HCT116 (cell line): ENCODE results near the gene CLIP2. TPM values are rescaled to one million over a fixed set of nuclear protein-coding genes. Genes with fewer than 3 reads are reported as not detected.

Source experiments
- ATAC-seq: fragments of 200-7000 bp; cut with Tn5 transposase; 2 replicates; pipeline ENCODE4 v1.9.1; 2020; ENCODE audit warnings: mild to moderate bottlenecking, moderate library complexity
- BruUV-seq: library from RNA; stranded (reverse); fragments of 400-500 nt; replicated peaks from 2 replicates; lab custom pipeline; 2021; lab: Mats Ljungman, UMichigan
- CTCF ChIA-PET: fragments of 300-600 bp; sonication (Branson Sonifier 250); formaldehyde crosslinking; loops from one replicate; lab custom pipeline; 2021; ENCODE audit warnings: antibody characterized with exemption; lab: Charles Lee
- POLR2A ChIA-PET: fragments of 300-600, 350-600 bp; sonication (Branson Sonifier 250); formaldehyde crosslinking; loops from one replicate; lab custom pipeline; 2021; ENCODE audit warnings: antibody characterized with exemption; lab: Charles Lee
- RAD21 ChIA-PET, 2 experiments: fragments of 300-600 bp; sonication (Branson Sonifier 250); formaldehyde crosslinking; loops; one replicate each; lab custom pipeline; 2023; ENCODE audit warnings: low total read pairs in 2 of 2; ENCODE audit not compliant: uncharacterized antibody in 2 of 2, unreplicated experiment in 2 of 2, low non-redundant PET in 1 of 2; lab: Charles Lee
- DNase-seq: peaks from one replicate; pipeline ENCODE4 v3.0.0-alpha.2; 2010; ENCODE audit warnings: low read depth, low spot score
- H2AFZ ChIP-seq: fragments of 200-600 bp; shearing (Covaris generic), sonication (generic); 2 replicates; pipeline ENCODE4 v1.6.1; 2017; ENCODE audit warnings: low read depth, mixed run types, mixed read lengths, antibody characterized with exemption, low read length; ENCODE audit not compliant: poor library complexity, severe bottlenecking
- H3K27ac ChIP-seq: 2 replicates; pipeline ENCODE4 v1.5.1; 2012; ENCODE audit warnings: low read depth, low read length
- H3K27me3 ChIP-seq: fragments of 200-600 bp; sonication (generic); 2 replicates; pipeline ENCODE4 v1.6.1; 2016; ENCODE audit warnings: mixed run types, low read length, mixed read lengths; ENCODE audit not compliant: insufficient read depth
- H3K36me3 ChIP-seq, 2 experiments: fragments of 200-500 bp in 1 of 2; fragments of 200-600 bp in 1 of 2; sonication (Bioruptor generic) in 1 of 2; sonication (generic) in 1 of 2; 2 replicates each; pipeline versions ENCODE4 v1.5.1 to v1.6.1; 2014 to 2016; ENCODE audit warnings: low read length in 2 of 2, inconsistent platforms in 1 of 2, mixed read lengths in 1 of 2, mixed run types in 1 of 2; ENCODE audit not compliant: insufficient read depth in 2 of 2, control insufficient read depth in 1 of 2
- H3K4me1 ChIP-seq, 2 experiments: fragments of 200-600 bp in 1 of 2; sonication (generic) in 1 of 2; 2 replicates each; pipeline versions ENCODE4 v1.5.1 to v1.6.1; 2012 to 2017; ENCODE audit warnings: low read length in 2 of 2, inconsistent platforms in 1 of 2, mild to moderate bottlenecking in 1 of 2, mixed read lengths in 1 of 2, mixed run types in 1 of 2, moderate library complexity in 1 of 2; ENCODE audit not compliant: insufficient read depth in 2 of 2, control insufficient read depth in 1 of 2
- H3K4me2 ChIP-seq: fragments of 200-600 bp; sonication (generic); 2 replicates; pipeline ENCODE4 v1.6.1; 2017; ENCODE audit warnings: mixed run types, low read length, mixed read lengths
- H3K4me3 ChIP-seq, 2 experiments: fragments of 200-600 bp in 1 of 2; sonication (generic) in 1 of 2; replicated peaks in 1 of 2; 2 replicates each; pipeline ENCODE4 v1.5.1; 2011 to 2016; ENCODE audit warnings: low read length in 2 of 2, control low read depth in 1 of 2, low read depth in 1 of 2, mild to moderate bottlenecking in 1 of 2, mixed read lengths in 1 of 2, mixed run types in 1 of 2
- H3K79me2 ChIP-seq: fragments of 200-600 bp; sonication (generic); 2 replicates; pipeline ENCODE4 v1.6.1; 2017; ENCODE audit warnings: mild to moderate bottlenecking, mixed run types, low read length, moderate library complexity, mixed read lengths; ENCODE audit not compliant: insufficient read depth
- H3K9ac ChIP-seq: fragments of 200-600 bp; sonication (generic); 2 replicates; pipeline ENCODE4 v1.6.1; 2016; ENCODE audit warnings: low read length, mixed read lengths
- H3K9me2 ChIP-seq: fragments of 200-600 bp; sonication (generic), shearing (Covaris generic); 2 replicates; pipeline ENCODE4 v1.6.1; 2017; ENCODE audit warnings: mixed run types, mild to moderate bottlenecking, moderate library complexity; ENCODE audit not compliant: insufficient read depth
- H3K9me3 ChIP-seq, 2 experiments: fragments of 200-500 bp in 1 of 2; fragments of 200-600 bp in 1 of 2; sonication (Bioruptor generic) in 1 of 2; sonication (generic) in 1 of 2; 2 replicates each; pipeline ENCODE4 v1.6.1; 2014 to 2017; ENCODE audit warnings: low read length in 2 of 2, mixed read lengths in 2 of 2, inconsistent platforms in 1 of 2, low read depth in 1 of 2, mild to moderate bottlenecking in 1 of 2, mixed run types in 1 of 2, moderate library complexity in 1 of 2; ENCODE audit not compliant: control insufficient read depth in 1 of 2, insufficient read depth in 1 of 2
- H4K20me1 ChIP-seq: fragments of 200-600 bp; sonication (generic), shearing (Covaris generic); 2 replicates; pipeline ENCODE4 v1.6.1; 2017; ENCODE audit warnings: mixed run types, mild to moderate bottlenecking, moderate library complexity; ENCODE audit not compliant: insufficient read depth
- CBX3 ChIP-seq: IDR thresholded peaks from 2 replicates; pipeline ENCODE4 v1.6.1; 2012; ENCODE audit warnings: low read depth
- CTCF ChIP-seq, 3 experiments: fragments of 200-600 bp in 1 of 3; sonication (generic) in 1 of 3; IDR thresholded peaks in 2 of 3; conservative IDR thresholded peaks in 1 of 3; 2 replicates each; pipeline ENCODE4 v1.5.1; 2012 to 2017; ENCODE audit warnings: low read depth in 2 of 3, low read length in 2 of 3, antibody characterized with exemption in 1 of 3, borderline replicate concordance in 1 of 3, control low read depth in 1 of 3, mild to moderate bottlenecking in 1 of 3, mixed read lengths in 1 of 3, mixed run types in 1 of 3, moderate library complexity in 1 of 3; ENCODE audit not compliant: insufficient read depth in 1 of 3
- EGR1 ChIP-seq: IDR thresholded peaks from 2 replicates; pipeline ENCODE4 v1.6.1; 2012; ENCODE audit warnings: low read depth
- ELF1 ChIP-seq: IDR thresholded peaks from 2 replicates; pipeline ENCODE4 v1.6.1; 2012; ENCODE audit warnings: low read depth, borderline replicate concordance
- EZH2 ChIP-seq: fragments of 200-600 bp; sonication (generic); IDR thresholded peaks from 2 replicates; pipeline ENCODE4 v1.6.1; 2017; ENCODE audit warnings: antibody characterized with exemption, mixed run types
- FOSL1 ChIP-seq: IDR thresholded peaks from 2 replicates; pipeline ENCODE4 v1.6.1; 2012; ENCODE audit warnings: low read depth
- intact Hi-C: fragments of 100-400 bp; cut with micrococcal nuclease; formaldehyde crosslinking; loops from 2 replicates; pipeline ENCODE4 v1.10.0; 2022
- total RNA-seq: library from RNA; stranded (reverse); gene quantifications from one replicate; pipeline ENCODE4 v1.2.1, GENCODE V29; 2021; ENCODE audit not compliant: unreplicated experiment
- TF ChIP-seq, protein P1 (sequence below): IDR thresholded peaks from 2 replicates; pipeline ENCODE4 v1.6.1; 2011; ENCODE audit warnings: mild to moderate bottlenecking, low read length, moderate library complexity; ENCODE audit not compliant: insufficient replicate concordance; ENCODE audit errors: extremely low read depth

CLIP2 gene
- total RNA-seq, 1 experiment from 2014 or later: 40.1 TPM

DNA sequence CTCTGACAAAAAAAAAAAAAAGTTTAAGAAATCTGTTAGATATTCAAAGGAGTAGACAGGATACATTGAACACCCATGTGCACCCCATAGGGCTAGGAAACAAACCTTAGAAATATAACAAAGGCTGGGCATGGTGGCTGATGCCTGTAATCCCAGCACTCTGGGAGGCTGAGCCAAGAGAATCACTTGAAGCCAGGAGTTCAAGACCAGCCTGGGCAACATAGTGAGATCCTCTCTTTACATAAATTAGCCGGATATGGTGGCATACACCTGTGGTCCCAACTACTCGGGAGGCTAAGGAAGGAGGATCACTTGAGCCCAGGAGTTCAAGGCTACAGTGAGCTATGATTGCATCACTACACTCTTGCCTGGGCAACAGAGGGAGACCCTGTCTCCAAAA is 15.3 kb downstream of the CLIP2 start:
- no peak overlapping the region for H3K4me3 ChIP-seq
- H3K36me3 ChIP-seq: no peaks in the 10 kb centered on the region
- no peak overlapping the region for H3K27ac ChIP-seq
- TF ChIP-seq EZH2: no peak
- TF ChIP-seq CTCF (IDR thresholded peaks at IDR 0.05 in 2 of 3, conservative IDR thresholded peaks at IDR 0.05 in 1 of 3; ENCODE audit: borderline replicate concordance in 1 of 3, insufficient read depth in 1 of 3, low read depth in 2 of 3, low read length in 2 of 3): no peak
- no peak for TF ChIP-seq FOSL1
- no peak for TF ChIP-seq CBX3
- TF ChIP-seq, protein P1, sequence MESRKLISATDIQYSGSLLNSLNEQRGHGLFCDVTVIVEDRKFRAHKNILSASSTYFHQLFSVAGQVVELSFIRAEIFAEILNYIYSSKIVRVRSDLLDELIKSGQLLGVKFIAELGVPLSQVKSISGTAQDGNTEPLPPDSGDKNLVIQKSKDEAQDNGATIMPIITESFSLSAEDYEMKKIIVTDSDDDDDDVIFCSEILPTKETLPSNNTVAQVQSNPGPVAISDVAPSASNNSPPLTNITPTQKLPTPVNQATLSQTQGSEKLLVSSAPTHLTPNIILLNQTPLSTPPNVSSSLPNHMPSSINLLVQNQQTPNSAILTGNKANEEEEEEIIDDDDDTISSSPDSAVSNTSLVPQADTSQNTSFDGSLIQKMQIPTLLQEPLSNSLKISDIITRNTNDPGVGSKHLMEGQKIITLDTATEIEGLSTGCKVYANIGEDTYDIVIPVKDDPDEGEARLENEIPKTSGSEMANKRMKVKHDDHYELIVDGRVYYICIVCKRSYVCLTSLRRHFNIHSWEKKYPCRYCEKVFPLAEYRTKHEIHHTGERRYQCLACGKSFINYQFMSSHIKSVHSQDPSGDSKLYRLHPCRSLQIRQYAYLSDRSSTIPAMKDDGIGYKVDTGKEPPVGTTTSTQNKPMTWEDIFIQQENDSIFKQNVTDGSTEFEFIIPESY: no peak
- TF ChIP-seq ELF1: no peak
- TF ChIP-seq EGR1: no peak
- H3K4me1 ChIP-seq: peaks cover 35 to 68% of the 10 kb centered on the region in 2 experiments
- no peak overlapping the region for H2AFZ ChIP-seq
- H3K79me2 ChIP-seq: peaks cover 59% of the 10 kb centered on the region
- H3K4me2 ChIP-seq: no peak overlapping the region
- POLR2A ChIA-PET: no interaction called here
- H4K20me1 ChIP-seq: no peaks in the 10 kb centered on the region
- no TSS peak for BruUV-seq
- no peaks in the 10 kb centered on the region for H3K9me2 ChIP-seq
- no peak for ATAC-seq
- H3K9me3 ChIP-seq: no peaks in the 10 kb centered on the region
- H3K27me3 ChIP-seq: no peaks in the 10 kb centered on the region
- intact Hi-C loops: no loop called here
- RAD21 ChIA-PET: no interaction called here
- CTCF ChIA-PET: no interaction called here
- H3K9ac ChIP-seq: no peak overlapping the region
- DNase-seq: no peak
